ENCODE data around the gene RAX2. TPM values are rescaled to one million over a fixed set of nuclear protein-coding genes. Genes with fewer than 3 reads are reported as not detected.

RAX2 gene
- total and polyA plus RNA-seq, 2 of the 13 experiments (the other 11 are each of a cell fraction or from before 2014, with no cell fraction given): not detected

GRCh38 chr19:3798137-3798536, 26.1 kb upstream of the RAX2 start:
- Histone ChIP-seq H3K9ac (ENCODE audit: insufficient read depth, low read depth, low read length) (no peak overlapping the region), H2AFZ (ENCODE audit: low read length) (no peak overlapping the region), H3K4me1 (ENCODE audit: insufficient read depth, low read length) (no peaks in the 10 kb centered on the region), H3K27me3 (ENCODE audit: control insufficient read depth in 1 of 2, insufficient read depth in 2 of 2, low read length in 2 of 2) (peaks cover 4 to 18% of the 10 kb centered on the region in 2 experiments), H3K9me3 (ENCODE audit: low read length) (no peaks in the 10 kb centered on the region), H3K4me2 (ENCODE audit: low read depth, low read length) (no peak overlapping the region), H3K79me2 (ENCODE audit: insufficient read depth, low read length) (no peaks in the 10 kb centered on the region), H3K27ac (ENCODE audit: extremely low read length, insufficient read depth, low read length) (no peak overlapping the region), H4K20me1 (ENCODE audit: insufficient read depth, low read length) (no peaks in the 10 kb centered on the region), H3K36me3 (replicated peaks in 1 of 2; ENCODE audit: control insufficient read depth in 1 of 2, insufficient read depth in 2 of 2, low read length in 2 of 2) (no peaks in the 10 kb centered on the region), H3K4me3 (replicated peaks in 1 of 3; ENCODE audit: insufficient read depth in 1 of 3, low read depth in 2 of 3, low read length in 3 of 3) (no peak overlapping the region)
- WGBS (ENCODE audit: low lambda C conversion rate): 22% methylated on average over 6 of the region's 6 CpGs
- no TSS peak for BruUV-seq (replicated peaks)
- FAIRE-seq (no peak), DNase-seq (ENCODE audit: low spot score) (no peak), ATAC-seq (no peak)
- CTCF ChIA-PET (ENCODE audit: low intra/inter-chr PET ratio, low total read pairs): no interaction called here
- intact Hi-C loops (cut with micrococcal nuclease; ENCODE audit: unreplicated experiment): no loop called here
- in situ Hi-C loops (cut with HindIII; ENCODE audit: extremely low pct_ligation_motif_present, low pct_unique_long_range_greater_than_20kb): no loop called here
- POLR2A ChIA-PET: no interaction called here
- TF ChIP-seq ZNF362 (CRISPR knock-in tag; IDR thresholded peaks at IDR 0.05; ENCODE audit: borderline replicate concordance) (no peak), ZHX2 (IDR thresholded peaks at IDR 0.05; ENCODE audit: low read depth) (no peak), ZHX2 (CRISPR knock-in tag; IDR thresholded peaks at IDR 0.05; ENCODE audit: borderline replicate concordance) (no peak), SKI (IDR thresholded peaks at IDR 0.05; ENCODE audit: partially characterized antibody) (no peak), ZNF17 (CRISPR knock-in tag; IDR thresholded peaks at IDR 0.05) (no peak), EP300 (IDR thresholded peaks at IDR 0.05; ENCODE audit: low read depth in 2 of 2, low read length in 2 of 2) (no peak), EP300 (CRISPR knock-in tag; IDR thresholded peaks at IDR 0.05; ENCODE audit: borderline replicate concordance) (no peak), RFXANK (CRISPR knock-in tag; IDR thresholded peaks at IDR 0.05) (no peak), HDAC1 (CRISPR knock-in tag; IDR thresholded peaks at IDR 0.05) (no peak), KLF16 (CRISPR knock-in tag; IDR thresholded peaks at IDR 0.05) (no peak), ZNF18 (CRISPR knock-in tag; IDR thresholded peaks at IDR 0.05; ENCODE audit: insufficient replicate concordance) (no peak), ZBTB44 (CRISPR knock-in tag; IDR thresholded peaks at IDR 0.05) (no peak), RARA (CRISPR knock-in tag; IDR thresholded peaks at IDR 0.05) (no peak)
